Naive B cell (primary cell): Measurements from ENCODE around the gene TMA16. TPM values are rescaled to one million over a fixed set of nuclear protein-coding genes. Genes with fewer than 3 reads are reported as not detected.
"Not testable (repeated sequence)": the region's sequence is repeated elsewhere in the genome, so short reads cannot be mapped to it uniquely, and the experiment has no call there.

Experiments used
- ATAC-seq, 2 donors: fragments of 150-1000 bp; cut with Tn5 transposase; 2 replicates each; pipeline ENCODE4 v1.10.0; 2021; ENCODE audit warnings: low read depth in 2 of 2, mild to moderate bottlenecking in 2 of 2, moderate library complexity in 2 of 2
- DNase-seq: peaks from one replicate; pipeline ENCODE4 v3.0.0; 2022
- H3K27ac Mint-ChIP-seq, 6 donors: one replicate each; pipeline ENCODE4 v1.8.0; 2020 to 2022; ENCODE audit warnings: mild to moderate bottlenecking in 6 of 6, mixed read lengths in 6 of 6, moderate library complexity in 5 of 6, inconsistent platforms in 2 of 6
- H3K27me3 Mint-ChIP-seq, 3 donors: one replicate each; pipeline ENCODE4 v1.8.0; 2021 to 2022; ENCODE audit warnings: mixed read lengths in 3 of 3, mild to moderate bottlenecking in 1 of 3
- H3K36me3 Mint-ChIP-seq, 2 donors: one replicate each; pipeline ENCODE4 v1.8.0; 2020 to 2022; ENCODE audit warnings: mixed read lengths in 2 of 2, inconsistent platforms in 1 of 2, mild to moderate bottlenecking in 1 of 2
- H3K4me1 Mint-ChIP-seq, 3 donors: one replicate each; pipeline ENCODE4 v1.8.0; 2020 to 2022; ENCODE audit warnings: mixed read lengths in 3 of 3, inconsistent platforms in 1 of 3, mild to moderate bottlenecking in 1 of 3, moderate library complexity in 1 of 3
- H3K4me3 Mint-ChIP-seq, 8 donors: one replicate each; pipeline ENCODE4 v1.8.0; 2020 to 2022; ENCODE audit warnings: mild to moderate bottlenecking in 8 of 8, mixed read lengths in 8 of 8, moderate library complexity in 8 of 8, inconsistent platforms in 2 of 8
- H3K9me3 Mint-ChIP-seq, 7 donors: one replicate each; pipeline ENCODE4 v1.8.0; 2020 to 2022; ENCODE audit warnings: mixed read lengths in 7 of 7, mild to moderate bottlenecking in 5 of 7, inconsistent platforms in 2 of 7, moderate library complexity in 1 of 7
- polyA plus RNA-seq, 6 donors: library from polyadenylated mRNA; unstranded; fragments of 300-500 nt; fragmentation: Illumina TruSeq; gene quantifications; one replicate each; pipeline ENCODE4 v1.2.3, GENCODE V29; 2021; ENCODE audit warnings: low read depth in 6 of 6

TMA16 gene
- polyA plus RNA-seq, 6 donors from 2014 or later, result 14.8 to 25.9 (median 22.0) TPM

- Mint-ChIP-seq H3K9me3 (no peaks in the 10 kb centered on the region), H3K4me1 (peaks cover 19 to 26% (median 25%) of the 10 kb centered on the region in 3 donors), H3K27me3 (no peaks in the 10 kb centered on the region), H3K27ac (peak overlapping the region in 2 of 6 donors; percentile 22 to 36), H3K36me3 (peaks cover 24 to 34% of the 10 kb centered on the region in 2 donors), H3K4me3 (no peak overlapping the region)
- ATAC-seq, result no peak
- DNase-seq, result no peak
Measured at GRCh38 chr4:163534056-163534455, 39.6 kb downstream of the TMA16 start.

GRCh38 chr4:163535657-163536056 lies 41.2 kb downstream of the TMA16 start:
- peak overlapping the region in 2 of 6 donors; percentile 7 to 46 for H3K27ac Mint-ChIP-seq
- no peaks in the 10 kb centered on the region for H3K9me3 Mint-ChIP-seq
- no peaks in the 10 kb centered on the region for H3K27me3 Mint-ChIP-seq
- H3K4me1 Mint-ChIP-seq, result peaks cover 21 to 26% (median 25%) of the 10 kb centered on the region in 3 donors
- no peak for DNase-seq
- peak in 1 of 2 donors; percentile 59 for ATAC-seq
- H3K4me3 Mint-ChIP-seq, result no peak overlapping the region
- H3K36me3 Mint-ChIP-seq, result peaks cover 29 to 34% of the 10 kb centered on the region in 2 donors

- H3K36me3 Mint-ChIP-seq, result peaks cover 29 to 33% of the 10 kb centered on the region in 2 donors
- H3K9me3 Mint-ChIP-seq, result no peaks in the 10 kb centered on the region
- ATAC-seq (no peak), DNase-seq (no peak)
- H3K4me1 Mint-ChIP-seq, result peaks cover 19 to 28% (median 23%) of the 10 kb centered on the region in 3 donors
- H3K4me3 Mint-ChIP-seq, result no peak overlapping the region
- H3K27me3 Mint-ChIP-seq, result no peaks in the 10 kb centered on the region
- H3K27ac Mint-ChIP-seq, result peak overlapping the region in 1 of 6 donors; percentile 67
Measured at GRCh38 chr4:163536091-163536490, 41.6 kb downstream of the TMA16 start.

GRCh38 chr4:163537114-163537513 lies 42.6 kb downstream of the TMA16 start:
- Mint-ChIP-seq H3K9me3 (no peaks in the 10 kb centered on the region), H3K27ac (peak overlapping the region in 4 of 6 donors; percentile 13 to 81 (median 60)), H3K4me3 (no peak overlapping the region), H3K27me3 (no peaks in the 10 kb centered on the region), H3K4me1 (peaks cover 16 to 29% (median 20%) of the 10 kb centered on the region in 3 donors), H3K36me3 (peaks cover 22 to 26% of the 10 kb centered on the region in 2 donors)
- no peak for ATAC-seq
- no peak for DNase-seq

GRCh38 chr4:163538820-163539219 lies 44.3 kb downstream of the TMA16 start:
- peaks cover 15 to 29% (median 20%) of the 10 kb centered on the region in 3 donors for H3K4me1 Mint-ChIP-seq
- H3K9me3 Mint-ChIP-seq, ATAC-seq, H3K27me3 Mint-ChIP-seq, DNase-seq, H3K4me3 Mint-ChIP-seq: not testable (repeated sequence)
- H3K36me3 Mint-ChIP-seq, result peaks cover 14 to 20% of the 10 kb centered on the region in 2 donors
- peak overlapping the region in 5 of 6 donors; percentile 15 to 82 (median 42) for H3K27ac Mint-ChIP-seq

- DNase-seq, result no peak
- Mint-ChIP-seq H3K27me3 (no peaks in the 10 kb centered on the region), H3K4me3 (no peak overlapping the region), H3K4me1 (peaks cover 15 to 27% (median 20%) of the 10 kb centered on the region in 3 donors), H3K36me3 (peaks cover 14 to 21% of the 10 kb centered on the region in 2 donors), H3K27ac (peak overlapping the region in 4 of 6 donors; percentile 18 to 67 (median 36)), H3K9me3 (no peaks in the 10 kb centered on the region)
- ATAC-seq, result no peak
Measured at GRCh38 chr4:163540448-163540847, 46.0 kb downstream of the TMA16 start.

- Mint-ChIP-seq H3K9me3 (no peaks in the 10 kb centered on the region), H3K4me1 (peaks cover 15 to 22% (median 20%) of the 10 kb centered on the region in 3 donors), H3K4me3 (no peak overlapping the region), H3K27me3 (no peaks in the 10 kb centered on the region), H3K36me3 (peaks cover 13 to 23% of the 10 kb centered on the region in 2 donors), H3K27ac (peak overlapping the region in 2 of 6 donors; percentile 54 to 76)
- DNase-seq, result no peak
- no peak for ATAC-seq
Measured at GRCh38 chr4:163540977-163541376, 46.5 kb downstream of the TMA16 start.

- peaks cover 8 to 16% (median 10%) of the 10 kb centered on the region in 3 donors for H3K4me1 Mint-ChIP-seq
- H3K27me3 Mint-ChIP-seq, result no peaks in the 10 kb centered on the region
- H3K27ac Mint-ChIP-seq, result peak overlapping the region in 2 of 6 donors; percentile 52 to 68
- no peak overlapping the region for H3K4me3 Mint-ChIP-seq
- no peak for DNase-seq
- ATAC-seq, result no peak
- H3K36me3 Mint-ChIP-seq, result peaks cover 3 to 16% of the 10 kb centered on the region in 2 donors
- H3K9me3 Mint-ChIP-seq, result no peaks in the 10 kb centered on the region
Measured at GRCh38 chr4:163542275-163542674, 47.8 kb downstream of the TMA16 start.

GRCh38 chr4:163544407-163545038 lies 50.0 kb downstream of the TMA16 start:
- Mint-ChIP-seq H3K27me3 (no peaks in the 10 kb centered on the region), H3K36me3 (peaks cover 7 to 16% of the 10 kb centered on the region in 2 donors), H3K9me3 (no peaks in the 10 kb centered on the region), H3K4me3 (no peak overlapping the region), H3K4me1 (peaks cover 12 to 30% (median 15%) of the 10 kb centered on the region in 3 donors), H3K27ac (no peak overlapping the region)
- DNase-seq, result peak; percentile 65
- peak; percentile 92 to 95 for ATAC-seq

GRCh38 chr4:163548481-163549243 lies 54.2 kb downstream of the TMA16 start:
- Mint-ChIP-seq H3K27ac (peak overlapping the region in 5 of 6 donors; percentile 18 to 96 (median 79)), H3K36me3 (peaks cover 17 to 33% of the 10 kb centered on the region in 2 donors), H3K27me3 (no peaks in the 10 kb centered on the region), H3K9me3 (peaks cover 0 to 4% (median 0%) of the 10 kb centered on the region in 7 donors), H3K4me1 (peaks cover 26 to 53% (median 26%) of the 10 kb centered on the region in 3 donors), H3K4me3 (peak overlapping the region in 4 of 8 donors; percentile 34 to 75 (median 62))
- DNase-seq, result no peak
- no peak for ATAC-seq

- Mint-ChIP-seq H3K27me3 (no peaks in the 10 kb centered on the region), H3K4me3 (peak overlapping the region in 7 of 8 donors; percentile 12 to 89 (median 66)), H3K36me3 (peaks cover 26 to 46% of the 10 kb centered on the region in 2 donors), H3K4me1 (peaks cover 40 to 70% (median 45%) of the 10 kb centered on the region in 3 donors), H3K27ac (peak overlapping the region in 5 of 6 donors; percentile 67 to 96 (median 88)), H3K9me3 (peaks cover 0 to 4% (median 0%) of the 10 kb centered on the region in 7 donors)
- ATAC-seq, result no peak
- no peak for DNase-seq
Measured at GRCh38 chr4:163550869-163551267, 56.4 kb downstream of the TMA16 start.

GRCh38 chr4:163553146-163553545 lies 58.7 kb downstream of the TMA16 start:
- Mint-ChIP-seq H3K36me3 (peaks cover 26 to 48% of the 10 kb centered on the region in 2 donors), H3K27me3 (no peaks in the 10 kb centered on the region), H3K27ac (peak overlapping the region in 4 of 6 donors; percentile 21 to 87 (median 65)), H3K4me3 (no peak overlapping the region), H3K4me1 (peaks cover 49 to 87% (median 56%) of the 10 kb centered on the region in 3 donors), H3K9me3 (peaks cover 0 to 4% (median 0%) of the 10 kb centered on the region in 7 donors)
- no peak for DNase-seq
- ATAC-seq, result no peak

GRCh38 chr4:163554870-163555465 lies 60.5 kb downstream of the TMA16 start:
- Mint-ChIP-seq H3K9me3 (peaks cover 0 to 11% (median 5%) of the 10 kb centered on the region in 7 donors), H3K4me1 (peaks cover 60 to 88% (median 66%) of the 10 kb centered on the region in 3 donors), H3K27me3 (no peaks in the 10 kb centered on the region), H3K36me3 (peaks cover 35 to 49% of the 10 kb centered on the region in 2 donors), H3K27ac (peak overlapping the region; percentile 20 to 88 (median 81)), H3K4me3 (peak overlapping the region in 2 of 8 donors; percentile 36 to 62)
- DNase-seq, result peak; percentile 21
- no peak for ATAC-seq
